ENCODE results near the gene LGALS14.

LGALS14 gene

DNA sequence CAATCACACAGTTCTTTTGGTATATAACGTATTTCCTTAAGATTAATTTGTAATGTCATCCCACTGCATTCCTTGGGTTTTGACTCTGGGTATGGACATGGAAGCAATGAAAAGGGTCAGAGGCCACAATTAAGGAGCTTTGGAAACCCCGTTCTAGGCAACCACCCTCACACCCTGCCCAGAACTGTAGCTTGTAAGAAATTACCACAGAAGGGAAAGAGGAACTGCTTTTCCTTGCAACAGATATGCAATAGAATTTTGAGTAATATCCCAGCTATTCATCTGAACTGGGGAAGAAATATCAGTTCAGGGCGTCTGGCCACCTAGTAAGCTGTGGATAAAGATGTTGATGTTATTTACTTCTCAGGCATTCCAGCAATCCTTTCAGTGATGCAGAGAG is 34.5 kb downstream of the LGALS14 start:
- no peak overlapping the region for H3K27ac ChIP-seq (ENCODE audit: low read length, poor library complexity, severe bottlenecking)
- DNase-seq, result no peak
- no peak overlapping the region for H2BK15ac ChIP-seq (ENCODE audit: low read depth, poor library complexity, severe bottlenecking)
- H2BK120ac ChIP-seq (ENCODE audit: low read depth, low read length), result no peak overlapping the region
- H2BK5ac ChIP-seq (ENCODE audit: low read depth, low read length, poor library complexity, severe bottlenecking), result no peak overlapping the region
- H4K91ac ChIP-seq (ENCODE audit: low read length), result no peak overlapping the region
- H2AFZ ChIP-seq (ENCODE audit: low read depth, low read length), result no peak overlapping the region
- no peaks in the 10 kb centered on the region for H3K9me3 ChIP-seq (ENCODE audit: control insufficient read depth, low read length)
- H3K4me3 ChIP-seq (ENCODE audit: insufficient read depth in 1 of 2, low read depth in 1 of 2, low read length in 2 of 2), result no peak overlapping the region
- H4K8ac ChIP-seq (ENCODE audit: low read length), result no peak overlapping the region
- H3K18ac ChIP-seq (ENCODE audit: low read depth in 1 of 2, low read length in 2 of 2), result no peak overlapping the region
- no peaks in the 10 kb centered on the region for H3K79me1 ChIP-seq (replicated peaks; ENCODE audit: low read length, poor library complexity, severe bottlenecking)
- H2BK12ac ChIP-seq (ENCODE audit: low read length in 2 of 2), result no peak overlapping the region
- H3K9ac ChIP-seq (ENCODE audit: low read length), result no peak overlapping the region
- WGBS, result 68% methylated on average over 2 of the region's 3 CpGs
- H3K14ac ChIP-seq (ENCODE audit: low read length in 2 of 2), result no peak overlapping the region
- H2AK5ac ChIP-seq (ENCODE audit: low read length, severe bottlenecking), result no peak overlapping the region
- no peaks in the 10 kb centered on the region for H3K36me3 ChIP-seq (ENCODE audit: control insufficient read depth in 1 of 2, insufficient read depth in 2 of 2, low read depth in 1 of 2, low read length in 2 of 2)
- peaks cover 4 to 21% of the 10 kb centered on the region in 2 experiments for H3K27me3 ChIP-seq (ENCODE audit: control insufficient read depth in 1 of 2, insufficient read depth in 1 of 2, low read length in 2 of 2)
- no peak overlapping the region for H3K23ac ChIP-seq (ENCODE audit: low read length in 2 of 2)
- H3K4me1 ChIP-seq (ENCODE audit: control insufficient read depth, insufficient read depth, low read depth, low read length), result no peaks in the 10 kb centered on the region
- H3K4ac ChIP-seq (ENCODE audit: low read depth in 1 of 2, low read length in 2 of 2), result no peak overlapping the region
- no peak overlapping the region for H3K4me2 ChIP-seq (ENCODE audit: low read length, poor library complexity, severe bottlenecking)

GRCh38 chr19:39740395-39740794 is 36.1 kb downstream of the LGALS14 start:
- no peak overlapping the region for H3K4ac ChIP-seq (ENCODE audit: low read depth in 1 of 2, low read length in 2 of 2)
- H3K79me1 ChIP-seq (replicated peaks; ENCODE audit: low read length, poor library complexity, severe bottlenecking), result no peaks in the 10 kb centered on the region
- no peak overlapping the region for H4K91ac ChIP-seq (ENCODE audit: low read length)
- H2BK15ac ChIP-seq (ENCODE audit: low read depth, poor library complexity, severe bottlenecking), result no peak overlapping the region
- no peak overlapping the region for H2BK5ac ChIP-seq (ENCODE audit: low read depth, low read length, poor library complexity, severe bottlenecking)
- no peaks in the 10 kb centered on the region for H3K4me1 ChIP-seq (ENCODE audit: control insufficient read depth, insufficient read depth, low read depth, low read length)
- H2AK5ac ChIP-seq (ENCODE audit: low read length, severe bottlenecking), result no peak overlapping the region
- H3K36me3 ChIP-seq (ENCODE audit: control insufficient read depth in 1 of 2, insufficient read depth in 2 of 2, low read depth in 1 of 2, low read length in 2 of 2), result no peaks in the 10 kb centered on the region
- 93% methylated on average over 1 of the region's 1 CpG for WGBS
- no peak overlapping the region for H3K14ac ChIP-seq (ENCODE audit: low read length in 2 of 2)
- H3K4me2 ChIP-seq (ENCODE audit: low read length, poor library complexity, severe bottlenecking), result no peak overlapping the region
- H3K23ac ChIP-seq (ENCODE audit: low read length in 2 of 2), result no peak overlapping the region
- peaks cover 4 to 21% of the 10 kb centered on the region in 2 experiments for H3K27me3 ChIP-seq (ENCODE audit: control insufficient read depth in 1 of 2, insufficient read depth in 1 of 2, low read length in 2 of 2)
- H2BK12ac ChIP-seq (ENCODE audit: low read length in 2 of 2), result no peak overlapping the region
- DNase-seq, result no peak
- H3K9me3 ChIP-seq (ENCODE audit: control insufficient read depth, low read length), result no peaks in the 10 kb centered on the region
- no peak overlapping the region for H2AFZ ChIP-seq (ENCODE audit: low read depth, low read length)
- no peak overlapping the region for H3K18ac ChIP-seq (ENCODE audit: low read depth in 1 of 2, low read length in 2 of 2)
- H3K4me3 ChIP-seq (ENCODE audit: insufficient read depth in 1 of 2, low read depth in 1 of 2, low read length in 2 of 2), result no peak overlapping the region
- H3K27ac ChIP-seq (ENCODE audit: low read length, poor library complexity, severe bottlenecking), result no peak overlapping the region
- H4K8ac ChIP-seq (ENCODE audit: low read length), result no peak overlapping the region
- H2BK120ac ChIP-seq (ENCODE audit: low read depth, low read length), result no peak overlapping the region
- no peak overlapping the region for H3K9ac ChIP-seq (ENCODE audit: low read length)

GRCh38 chr19:39745643-39746042 is 41.4 kb downstream of the LGALS14 start:
- Histone ChIP-seq H3K4me3 (ENCODE audit: insufficient read depth in 1 of 2, low read depth in 1 of 2, low read length in 2 of 2) (no peak overlapping the region), H4K91ac (ENCODE audit: low read length) (no peak overlapping the region), H3K9me3 (ENCODE audit: control insufficient read depth, low read length) (no peaks in the 10 kb centered on the region), H2BK15ac (ENCODE audit: low read depth, poor library complexity, severe bottlenecking) (no peak overlapping the region), H3K4me2 (ENCODE audit: low read length, poor library complexity, severe bottlenecking) (no peak overlapping the region), H2BK5ac (ENCODE audit: low read depth, low read length, poor library complexity, severe bottlenecking) (no peak overlapping the region), H2AFZ (ENCODE audit: low read depth, low read length) (no peak overlapping the region), H2BK120ac (ENCODE audit: low read depth, low read length) (no peak overlapping the region), H3K4me1 (ENCODE audit: control insufficient read depth, insufficient read depth, low read depth, low read length) (no peaks in the 10 kb centered on the region), H4K8ac (ENCODE audit: low read length) (no peak overlapping the region), H3K79me1 (replicated peaks; ENCODE audit: low read length, poor library complexity, severe bottlenecking) (no peaks in the 10 kb centered on the region), H3K36me3 (ENCODE audit: control insufficient read depth in 1 of 2, insufficient read depth in 2 of 2, low read depth in 1 of 2, low read length in 2 of 2) (no peaks in the 10 kb centered on the region), H2BK12ac (ENCODE audit: low read length in 2 of 2) (no peak overlapping the region), H3K27me3 (ENCODE audit: control insufficient read depth in 1 of 2, insufficient read depth in 1 of 2, low read length in 2 of 2) (peaks cover 6% of the 10 kb centered on the region in 2 experiments), H3K14ac (ENCODE audit: low read length in 2 of 2) (no peak overlapping the region), H3K4ac (ENCODE audit: low read depth in 1 of 2, low read length in 2 of 2) (no peak overlapping the region), H3K9ac (ENCODE audit: low read length) (no peak overlapping the region), H2AK5ac (ENCODE audit: low read length, severe bottlenecking) (no peak overlapping the region), H3K23ac (ENCODE audit: low read length in 2 of 2) (no peak overlapping the region), H3K27ac (ENCODE audit: low read length, poor library complexity, severe bottlenecking) (no peak overlapping the region), H3K18ac (ENCODE audit: low read depth in 1 of 2, low read length in 2 of 2) (no peak overlapping the region)
- WGBS, result 40% methylated on average over 3 of the region's 3 CpGs
- no peak for DNase-seq

GRCh38 chr19:39746836-39747529 is 42.7 kb downstream of the LGALS14 start:
- H2BK5ac ChIP-seq (ENCODE audit: low read depth, low read length, poor library complexity, severe bottlenecking), result no peak overlapping the region
- no peak overlapping the region for H4K8ac ChIP-seq (ENCODE audit: low read length)

More at GRCh38 chr19:39746836-39747529, 42.7 kb downstream of the LGALS14 start:
- Histone ChIP-seq H2AK5ac (ENCODE audit: low read length, severe bottlenecking) (no peak overlapping the region), H3K23ac (ENCODE audit: low read length in 2 of 2) (no peak overlapping the region), H3K79me1 (replicated peaks; ENCODE audit: low read length, poor library complexity, severe bottlenecking) (no peaks in the 10 kb centered on the region), H3K18ac (ENCODE audit: low read depth in 1 of 2, low read length in 2 of 2) (no peak overlapping the region), H3K27ac (ENCODE audit: low read length, poor library complexity, severe bottlenecking) (no peak overlapping the region), H3K4me1 (ENCODE audit: control insufficient read depth, insufficient read depth, low read depth, low read length) (no peaks in the 10 kb centered on the region), H3K9ac (ENCODE audit: low read length) (no peak overlapping the region), H3K27me3 (ENCODE audit: control insufficient read depth in 1 of 2, insufficient read depth in 1 of 2, low read length in 2 of 2) (peaks cover 9 to 16% of the 10 kb centered on the region in 2 experiments), H2BK120ac (ENCODE audit: low read depth, low read length) (no peak overlapping the region), H4K91ac (ENCODE audit: low read length) (no peak overlapping the region), H2BK12ac (ENCODE audit: low read length in 2 of 2) (no peak overlapping the region), H3K9me3 (ENCODE audit: control insufficient read depth, low read length) (no peaks in the 10 kb centered on the region), H3K36me3 (ENCODE audit: control insufficient read depth in 1 of 2, insufficient read depth in 2 of 2, low read depth in 1 of 2, low read length in 2 of 2) (no peaks in the 10 kb centered on the region), H3K4me2 (ENCODE audit: low read length, poor library complexity, severe bottlenecking) (no peak overlapping the region), H3K4me3 (ENCODE audit: insufficient read depth in 1 of 2, low read depth in 1 of 2, low read length in 2 of 2) (no peak overlapping the region), H3K14ac (ENCODE audit: low read length in 2 of 2) (peak overlapping the region in 1 of 2 experiments; percentile 55), H3K4ac (ENCODE audit: low read depth in 1 of 2, low read length in 2 of 2) (no peak overlapping the region), H2BK15ac (ENCODE audit: low read depth, poor library complexity, severe bottlenecking) (no peak overlapping the region), H2AFZ (ENCODE audit: low read depth, low read length) (no peak overlapping the region)
- no peak for DNase-seq
- WGBS, result 59% methylated on average over 4 of the region's 4 CpGs

Data from mesenchymal stem cell (in vitro differentiated cells and primary cell).